ENCODE data around the gene MAP3K1. TPM values are rescaled to one million over a fixed set of nuclear protein-coding genes. Genes with fewer than 3 reads are reported as not detected.
"Not testable (repeated sequence)": the region's sequence is repeated elsewhere in the genome, so short reads cannot be mapped to it uniquely, and the experiment has no call there.

The MAP3K1 gene
- total and polyA plus RNA-seq, 12 donors, result 4.9 to 26.1 (median 15.5) TPM

DNA sequence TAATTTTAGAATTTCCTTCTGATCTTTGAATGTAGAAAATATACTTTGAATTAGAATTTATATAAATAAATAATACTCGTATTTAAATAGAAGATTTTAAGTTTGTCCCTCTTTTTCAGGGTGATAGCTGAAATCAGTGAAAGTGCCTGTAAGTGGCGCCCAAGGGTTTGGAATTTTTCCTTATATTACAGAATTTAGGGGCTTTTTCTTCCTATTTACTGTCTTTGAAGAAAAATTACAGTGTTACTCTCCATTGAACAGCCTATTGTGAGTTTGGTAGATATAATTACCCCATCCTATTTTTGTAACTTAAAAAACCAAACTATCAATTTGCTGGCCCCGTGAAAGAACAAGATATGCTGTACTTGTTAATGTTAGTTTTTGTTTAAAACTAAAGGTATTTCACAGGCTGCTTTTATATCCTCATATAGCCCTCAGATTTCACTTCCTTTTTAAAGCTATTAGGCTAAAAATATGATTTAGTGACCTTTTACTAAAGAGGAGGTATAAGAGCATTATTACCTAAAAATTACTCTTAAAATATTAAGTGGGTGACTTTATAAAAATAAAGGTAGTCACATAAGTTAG, 3.2 kb downstream of the MAP3K1 start:
- H3K4me1 ChIP-seq (replicated peaks in 1 of 2), result peaks cover 23 to 52% of the 10 kb centered on the region in 2 donors
- H3K36me3 ChIP-seq (replicated peaks in 1 of 2), result no peaks in the 10 kb centered on the region
- no peaks in the 10 kb centered on the region for H3K27me3 ChIP-seq
- no peak for TF ChIP-seq POLR2A (IDR thresholded peaks at IDR 0.05)
- TF ChIP-seq, protein P1, sequence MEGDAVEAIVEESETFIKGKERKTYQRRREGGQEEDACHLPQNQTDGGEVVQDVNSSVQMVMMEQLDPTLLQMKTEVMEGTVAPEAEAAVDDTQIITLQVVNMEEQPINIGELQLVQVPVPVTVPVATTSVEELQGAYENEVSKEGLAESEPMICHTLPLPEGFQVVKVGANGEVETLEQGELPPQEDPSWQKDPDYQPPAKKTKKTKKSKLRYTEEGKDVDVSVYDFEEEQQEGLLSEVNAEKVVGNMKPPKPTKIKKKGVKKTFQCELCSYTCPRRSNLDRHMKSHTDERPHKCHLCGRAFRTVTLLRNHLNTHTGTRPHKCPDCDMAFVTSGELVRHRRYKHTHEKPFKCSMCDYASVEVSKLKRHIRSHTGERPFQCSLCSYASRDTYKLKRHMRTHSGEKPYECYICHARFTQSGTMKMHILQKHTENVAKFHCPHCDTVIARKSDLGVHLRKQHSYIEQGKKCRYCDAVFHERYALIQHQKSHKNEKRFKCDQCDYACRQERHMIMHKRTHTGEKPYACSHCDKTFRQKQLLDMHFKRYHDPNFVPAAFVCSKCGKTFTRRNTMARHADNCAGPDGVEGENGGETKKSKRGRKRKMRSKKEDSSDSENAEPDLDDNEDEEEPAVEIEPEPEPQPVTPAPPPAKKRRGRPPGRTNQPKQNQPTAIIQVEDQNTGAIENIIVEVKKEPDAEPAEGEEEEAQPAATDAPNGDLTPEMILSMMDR (IDR thresholded peaks at IDR 0.05), result peak in 2 of 6 experiments; percentile 15 to 26
- no peaks in the 10 kb centered on the region for H3K9me3 ChIP-seq (replicated peaks in 1 of 3)
- no peak for DNase-seq
- H3K27ac ChIP-seq, result peak overlapping the region in 2 of 5 donors; percentile 17 to 62
- H3K4me3 ChIP-seq, result peak overlapping the region in 1 of 4 donors; percentile 39
- intact Hi-C loops (cut with DNase I), result no loop called here
- WGBS, 4 donors, result 30 to 43% (median 34%) methylated on average over 3 of the region's 3 CpGs

DNA sequence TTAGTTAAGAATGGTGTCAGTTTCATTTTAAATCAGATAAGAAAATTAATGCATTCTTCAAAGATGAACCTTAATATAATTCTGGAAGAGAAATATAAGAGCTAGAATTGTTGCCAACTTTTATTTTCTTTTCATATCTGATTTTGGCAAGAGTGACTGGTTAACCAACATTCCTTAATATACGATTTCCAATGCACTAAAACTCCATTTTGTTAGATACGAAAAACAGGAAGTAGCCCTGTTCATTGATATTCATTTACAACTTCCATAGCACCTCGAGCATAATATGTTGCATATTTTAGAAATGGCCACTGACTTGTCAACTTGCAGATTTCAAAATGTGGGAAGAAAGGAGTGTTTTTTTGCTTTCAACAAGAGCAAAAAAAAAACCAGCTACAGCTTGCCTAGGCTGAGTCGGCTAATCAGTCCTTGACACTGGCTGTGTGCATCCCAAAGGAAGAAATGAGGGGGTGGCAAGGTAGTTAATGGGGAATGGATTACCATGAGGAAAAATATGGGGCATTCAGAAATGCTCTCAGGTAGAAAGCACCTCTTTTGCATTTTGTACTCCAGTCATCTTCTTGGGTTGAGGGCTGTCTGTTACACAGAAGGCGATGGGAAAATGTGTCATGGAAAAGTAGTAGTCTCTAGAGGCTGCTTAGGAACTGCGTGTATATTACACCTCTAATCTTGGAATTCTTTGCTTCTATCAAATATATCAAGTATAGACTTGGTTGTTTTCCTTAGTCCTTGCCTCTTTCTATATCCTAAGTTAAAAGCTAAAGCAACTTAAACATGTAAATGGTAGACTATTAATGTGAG, 3.9 kb downstream of the MAP3K1 start:
- H3K27ac ChIP-seq, result peak overlapping the region in 3 of 5 donors; percentile 17 to 62 (median 35)
- 31 to 36% (median 34%) methylated on average over 6 of the region's 6 CpGs for WGBS, 4 donors
- intact Hi-C loops (cut with DNase I), result no loop called here
- no peak for TF ChIP-seq POLR2A (IDR thresholded peaks at IDR 0.05)
- TF ChIP-seq, protein P1 (IDR thresholded peaks at IDR 0.05), result no peak
- no peak for DNase-seq
- H3K27me3 ChIP-seq, result no peaks in the 10 kb centered on the region
- peaks cover 23 to 55% of the 10 kb centered on the region in 2 donors for H3K4me1 ChIP-seq (replicated peaks in 1 of 2)
- H3K9me3 ChIP-seq (replicated peaks in 1 of 3), result no peaks in the 10 kb centered on the region
- H3K4me3 ChIP-seq, result peak overlapping the region in 2 of 4 donors; percentile 4 to 39
- no peaks in the 10 kb centered on the region for H3K36me3 ChIP-seq (replicated peaks in 1 of 2)

DNA sequence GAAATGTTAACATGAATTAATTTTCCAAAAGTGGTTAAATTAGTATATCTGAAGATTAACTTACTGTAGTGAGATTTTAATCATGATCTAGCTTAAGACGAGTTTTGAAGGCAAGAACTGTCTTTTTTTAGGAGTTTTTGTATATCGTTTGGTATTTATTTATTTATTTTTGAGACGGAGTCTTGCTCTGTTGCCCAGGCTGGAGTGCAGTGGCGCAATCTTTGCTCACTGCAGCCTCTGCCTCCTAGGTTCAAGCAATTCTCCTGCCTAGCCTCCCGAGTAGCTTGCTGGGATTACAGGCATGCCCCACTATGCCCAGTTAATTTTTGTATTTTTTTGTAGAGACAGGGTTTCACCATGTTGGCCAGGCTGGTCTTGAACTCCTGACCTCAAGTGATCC, 6.5 kb downstream of the MAP3K1 start:
- H3K4me1 ChIP-seq (replicated peaks in 1 of 2), result peaks cover 26 to 55% of the 10 kb centered on the region in 2 donors
- 85 to 91% (median 89%) methylated on average over 5 of the region's 5 CpGs for WGBS, 4 donors
- DNase-seq; intact Hi-C loops (cut with DNase I); H3K9me3 ChIP-seq (replicated peaks in 1 of 3); H3K36me3 ChIP-seq (replicated peaks in 1 of 2); H3K27ac ChIP-seq; H3K27me3 ChIP-seq; H3K4me3 ChIP-seq: not testable (repeated sequence)

DNA sequence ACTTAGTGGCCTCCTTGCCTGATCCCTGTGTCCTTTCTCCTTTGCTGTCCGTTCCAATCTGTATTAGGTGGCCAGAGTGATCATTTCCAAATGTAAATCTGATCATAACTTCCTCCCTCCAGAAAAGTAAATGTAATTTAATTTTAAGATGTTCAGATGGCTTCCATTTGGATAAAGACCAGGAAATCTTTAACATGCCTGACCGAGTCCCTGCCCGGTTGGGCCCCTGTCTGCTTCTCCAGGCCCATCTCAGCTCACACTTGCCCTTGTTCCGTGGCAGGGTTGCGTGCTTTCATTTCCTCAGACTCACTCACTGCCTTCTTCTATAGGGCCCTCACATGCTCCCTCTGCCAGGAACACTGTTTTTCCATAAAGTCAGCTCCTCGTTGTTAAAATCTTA, 7.6 kb downstream of the MAP3K1 start:
- Histone ChIP-seq H3K27ac (no peak overlapping the region), H3K4me3 (no peak overlapping the region), H3K4me1 (replicated peaks in 1 of 2) (peaks cover 25 to 51% of the 10 kb centered on the region in 2 donors), H3K27me3 (no peaks in the 10 kb centered on the region), H3K36me3 (replicated peaks in 1 of 2) (no peaks in the 10 kb centered on the region), H3K9me3 (replicated peaks in 1 of 3) (no peaks in the 10 kb centered on the region)
- WGBS, 4 donors, result 66 to 76% (median 74%) methylated on average over 6 of the region's 6 CpGs
- no peak for TF ChIP-seq POLR2A (IDR thresholded peaks at IDR 0.05)
- TF ChIP-seq, protein P1 (IDR thresholded peaks at IDR 0.05), result no peak
- peak in 1 of 7 donors; percentile 25 for DNase-seq
- intact Hi-C loops (cut with DNase I), result no loop called here

Measured in adrenal gland (tissue), 12 donors.